AG10803 (cell line): ENCODE data around the gene MANEAL.
"Not testable (repeated sequence)": the region's sequence is repeated elsewhere in the genome, so short reads cannot be mapped to it uniquely, and the experiment has no call there.

Experiments used
- DNase-seq: peaks from one replicate; pipeline ENCODE4 v3.0.0; 2010; ENCODE audit warnings: low read depth
- H3K4me3 ChIP-seq: 2 replicates; pipeline ENCODE4 v1.5.1; 2011; ENCODE audit warnings: mild to moderate bottlenecking, low read length, control low read depth
- TF ChIP-seq, protein P1 (sequence below): conservative IDR thresholded peaks from 2 replicates; pipeline ENCODE4 v1.5.1; 2011; ENCODE audit warnings: mild to moderate bottlenecking, low read length, control low read depth, inconsistent platforms

MANEAL gene

DNA sequence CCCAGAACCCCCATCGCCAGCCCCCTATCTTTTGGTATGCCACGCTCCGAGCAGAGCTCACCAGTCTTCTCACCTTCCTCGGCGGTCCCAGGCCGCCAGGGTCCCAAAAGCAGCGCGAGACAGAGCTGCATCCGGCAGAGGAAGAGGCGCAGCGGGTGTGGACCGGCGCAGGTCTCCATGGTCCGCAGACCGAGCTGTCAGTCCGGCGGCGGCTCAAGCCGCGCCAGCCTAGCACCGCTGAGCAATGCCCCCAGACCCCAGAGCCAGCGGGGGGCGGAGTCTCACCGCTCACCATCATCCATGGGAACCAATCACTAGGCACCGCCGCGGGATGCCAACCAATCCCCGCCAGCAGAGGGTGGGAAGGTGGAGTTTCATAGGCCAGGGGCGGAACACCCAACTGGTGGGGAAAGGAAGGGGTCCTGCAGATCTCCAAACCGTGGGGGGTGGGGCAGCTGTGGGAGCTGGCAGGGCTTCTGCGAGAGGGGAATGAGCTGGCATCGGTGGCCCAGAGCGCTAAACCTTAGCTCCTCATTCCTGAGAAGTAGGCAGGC, 28.7 kb upstream of the MANEAL start, which contains the start of gene EPHA10:
EPHA10 (minus strand) TSS at position 233 of the 554 bp plus-strand sequence; CDS start at position 179, 54 bp downstream.
- no peak within 1 kb of the TSS for H3K4me3 ChIP-seq
- no peak for DNase-seq
- TF ChIP-seq, protein P1, sequence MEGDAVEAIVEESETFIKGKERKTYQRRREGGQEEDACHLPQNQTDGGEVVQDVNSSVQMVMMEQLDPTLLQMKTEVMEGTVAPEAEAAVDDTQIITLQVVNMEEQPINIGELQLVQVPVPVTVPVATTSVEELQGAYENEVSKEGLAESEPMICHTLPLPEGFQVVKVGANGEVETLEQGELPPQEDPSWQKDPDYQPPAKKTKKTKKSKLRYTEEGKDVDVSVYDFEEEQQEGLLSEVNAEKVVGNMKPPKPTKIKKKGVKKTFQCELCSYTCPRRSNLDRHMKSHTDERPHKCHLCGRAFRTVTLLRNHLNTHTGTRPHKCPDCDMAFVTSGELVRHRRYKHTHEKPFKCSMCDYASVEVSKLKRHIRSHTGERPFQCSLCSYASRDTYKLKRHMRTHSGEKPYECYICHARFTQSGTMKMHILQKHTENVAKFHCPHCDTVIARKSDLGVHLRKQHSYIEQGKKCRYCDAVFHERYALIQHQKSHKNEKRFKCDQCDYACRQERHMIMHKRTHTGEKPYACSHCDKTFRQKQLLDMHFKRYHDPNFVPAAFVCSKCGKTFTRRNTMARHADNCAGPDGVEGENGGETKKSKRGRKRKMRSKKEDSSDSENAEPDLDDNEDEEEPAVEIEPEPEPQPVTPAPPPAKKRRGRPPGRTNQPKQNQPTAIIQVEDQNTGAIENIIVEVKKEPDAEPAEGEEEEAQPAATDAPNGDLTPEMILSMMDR: no peak

DNA sequence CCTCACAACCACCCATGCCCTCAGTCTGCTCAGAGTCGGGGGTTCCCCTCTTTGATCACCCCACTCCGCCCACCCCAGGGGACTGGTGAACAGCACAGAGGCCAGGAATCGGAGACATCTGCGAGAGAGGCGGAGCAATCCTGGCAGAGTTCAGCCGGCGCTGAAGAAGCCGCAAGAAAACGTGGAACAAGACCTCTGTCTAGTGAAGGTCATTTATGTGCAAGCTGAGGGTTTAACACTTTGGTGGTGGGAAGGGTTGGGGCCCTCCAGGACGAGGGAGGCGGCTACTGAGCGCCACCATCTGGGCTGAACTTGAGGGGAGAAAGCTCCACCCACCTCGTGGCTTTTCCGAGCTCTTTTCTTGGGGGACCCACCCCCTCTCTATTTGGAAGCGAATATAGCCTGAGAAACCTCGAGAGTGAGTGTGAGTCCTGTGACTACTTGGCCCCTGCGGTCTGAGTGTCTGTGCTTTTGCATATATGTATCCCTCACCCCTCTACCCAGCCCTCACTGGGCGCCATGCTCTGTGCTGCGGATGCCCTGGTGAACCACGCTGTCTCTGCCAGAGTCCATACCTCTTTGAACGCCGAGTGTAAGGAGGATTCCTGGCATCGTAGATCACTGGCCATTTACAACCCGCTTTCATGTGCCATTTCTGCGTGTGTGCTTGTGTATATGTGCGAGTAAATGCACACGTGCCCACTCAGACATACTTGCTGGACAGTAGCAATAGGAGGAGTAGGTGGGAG, 27.6 kb upstream of the MANEAL start:
- H3K4me3 ChIP-seq: no peak overlapping the region
- TF ChIP-seq, protein P1: no peak
- DNase-seq: no peak

DNA sequence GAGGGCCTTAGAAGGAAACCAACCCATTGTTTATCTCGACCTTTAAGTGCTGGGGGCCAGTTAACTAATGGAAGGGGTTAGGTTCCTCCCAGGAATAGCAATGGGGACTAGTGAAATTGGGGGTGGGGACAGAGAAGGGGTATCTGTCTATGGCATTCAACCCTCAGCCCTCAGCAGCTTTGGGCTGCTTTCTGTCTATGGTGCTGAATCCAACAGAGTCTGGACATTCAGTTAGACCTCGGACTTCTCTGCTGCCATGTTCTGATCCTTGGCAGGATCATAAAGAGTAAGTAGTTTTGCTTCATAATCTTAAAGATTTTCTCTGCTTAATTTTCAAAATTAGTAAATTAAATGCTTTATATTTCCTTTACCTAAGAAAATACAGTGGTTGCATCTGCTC, 26.2 kb upstream of the MANEAL start:
- no peak for DNase-seq
- TF ChIP-seq, protein P1: no peak
- no peak overlapping the region for H3K4me3 ChIP-seq

DNA sequence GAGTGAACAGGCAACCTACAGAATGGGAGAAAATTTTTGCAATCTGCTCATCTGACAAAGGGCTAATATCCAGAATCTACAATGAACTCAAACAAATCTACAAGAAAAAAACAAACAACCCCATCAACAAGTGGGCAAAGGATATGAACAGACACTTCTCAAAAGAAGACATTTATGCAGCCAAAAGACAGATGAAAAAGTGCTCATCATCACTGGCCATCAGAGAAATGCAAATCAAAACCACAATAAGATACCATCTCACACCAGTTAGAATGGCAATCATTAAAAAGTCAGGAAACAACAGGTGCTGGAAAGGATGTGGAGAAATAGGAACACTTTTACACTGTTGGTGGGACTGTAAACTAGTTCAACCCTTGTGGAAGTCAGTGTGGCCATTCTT, 22.2 kb upstream of the MANEAL start:
- not testable (repeated sequence) for H3K4me3 ChIP-seq, DNase-seq

DNA sequence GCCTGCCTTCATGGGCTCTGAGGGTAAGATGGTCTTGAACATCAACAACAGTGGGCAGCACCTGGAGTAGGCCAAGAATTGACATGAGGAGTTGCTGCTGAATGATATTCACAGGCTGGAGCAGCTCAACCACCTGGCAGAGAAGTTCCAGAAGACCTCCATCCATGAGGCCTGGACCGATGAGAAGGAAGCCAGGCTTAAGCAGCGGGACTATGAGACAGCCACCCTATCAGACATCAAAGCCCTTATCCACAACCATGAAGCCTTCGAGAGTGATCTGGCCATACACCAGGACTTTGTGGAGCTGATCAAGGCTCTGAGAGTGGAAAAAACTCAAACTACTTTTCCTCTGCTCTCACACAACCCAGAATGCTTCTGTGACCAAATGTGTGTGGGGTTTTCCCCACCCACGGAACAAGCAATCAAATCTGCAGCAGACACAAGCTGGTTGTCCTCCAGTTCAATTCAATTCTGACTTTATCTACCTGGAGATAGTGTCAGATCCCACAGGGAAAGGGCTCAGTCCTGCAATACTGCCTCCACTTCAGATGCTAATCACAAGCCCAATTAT, 16.6 kb upstream of the MANEAL start:
- TF ChIP-seq, protein P1: no peak
- DNase-seq: no peak
- no peak overlapping the region for H3K4me3 ChIP-seq

DNA sequence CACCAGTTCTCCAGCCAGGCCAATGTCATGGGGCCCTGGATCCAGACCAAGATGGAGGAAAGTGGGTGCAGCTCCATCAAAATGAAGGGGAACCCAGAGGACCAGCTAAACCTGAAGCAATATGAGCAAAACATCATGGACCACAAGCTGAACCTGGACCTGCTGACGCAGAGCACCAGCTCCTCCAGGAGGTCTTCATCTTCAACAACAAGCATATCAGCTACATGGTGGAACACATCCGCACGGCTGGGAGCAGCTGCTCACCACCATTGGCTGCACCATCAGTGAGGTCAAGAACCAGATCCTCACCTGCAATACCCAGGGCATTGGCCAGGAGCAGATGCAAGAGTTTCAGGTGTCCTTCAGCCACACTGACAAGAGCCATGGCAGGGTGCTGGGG, 15.0 kb upstream of the MANEAL start:
- TF ChIP-seq, protein P1: no peak
- H3K4me3 ChIP-seq: no peak overlapping the region
- DNase-seq: no peak

DNA sequence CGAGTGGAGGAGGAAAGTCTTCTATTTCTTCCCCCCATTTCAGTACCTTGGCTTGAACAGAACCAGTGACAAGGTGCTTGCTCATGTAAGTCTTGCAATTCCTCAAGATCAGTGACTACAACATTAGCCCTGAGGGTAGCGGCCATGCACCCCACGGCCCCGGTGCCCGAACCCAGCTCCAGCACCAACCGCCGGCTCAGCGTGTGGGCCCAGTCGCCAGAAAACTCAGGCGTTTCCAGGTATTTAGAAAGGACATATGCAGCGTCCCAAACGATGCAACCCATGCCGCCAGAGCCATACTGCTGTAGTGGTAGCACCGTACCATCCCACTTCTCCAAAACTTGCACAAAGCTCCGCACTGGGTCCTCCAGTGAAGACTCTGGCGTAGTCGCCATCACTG, 11.2 kb upstream of the MANEAL start:
- H3K4me3 ChIP-seq: no peak overlapping the region
- DNase-seq: no peak
- TF ChIP-seq, protein P1: no peak
